Measurements from ENCODE around the gene MGST3.

DNA sequence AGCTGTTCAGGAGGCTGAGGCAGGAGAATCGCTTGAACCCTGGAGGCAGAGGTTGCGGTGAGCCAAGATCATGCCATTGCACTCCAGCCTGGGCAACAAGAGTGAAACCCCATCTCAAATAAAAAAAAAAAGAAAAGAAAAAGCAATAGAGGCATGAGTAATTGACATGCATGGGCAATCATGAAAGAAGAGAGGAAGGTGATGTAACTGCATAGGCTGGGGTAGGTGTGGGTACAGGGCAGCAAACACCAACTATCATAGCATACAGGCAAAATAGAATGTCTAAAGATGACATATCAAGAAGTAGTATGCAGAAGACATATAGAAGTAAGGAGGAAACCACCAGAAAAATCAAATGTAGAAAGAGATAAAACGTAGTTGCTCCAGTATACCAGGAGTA, 19.0 kb upstream of the MGST3 start:
- TF ChIP-seq CTCF (IDR thresholded peaks at IDR 0.05; ENCODE audit: low read depth, low read length, poor library complexity, severe bottlenecking) (no peak), EZH2phosphoT487 (IDR thresholded peaks at IDR 0.05; ENCODE audit: borderline replicate concordance, low read length) (no peak)

Data from DOHH2 (cell line).